ENCODE results near the gene EXOC6B. TPM values are rescaled to one million over a fixed set of nuclear protein-coding genes. Genes with fewer than 3 reads are reported as not detected.

The EXOC6B gene
- total RNA-seq, 6 experiments from 2014 or later: 7.8 to 15.1 (median 9.1) TPM

DNA sequence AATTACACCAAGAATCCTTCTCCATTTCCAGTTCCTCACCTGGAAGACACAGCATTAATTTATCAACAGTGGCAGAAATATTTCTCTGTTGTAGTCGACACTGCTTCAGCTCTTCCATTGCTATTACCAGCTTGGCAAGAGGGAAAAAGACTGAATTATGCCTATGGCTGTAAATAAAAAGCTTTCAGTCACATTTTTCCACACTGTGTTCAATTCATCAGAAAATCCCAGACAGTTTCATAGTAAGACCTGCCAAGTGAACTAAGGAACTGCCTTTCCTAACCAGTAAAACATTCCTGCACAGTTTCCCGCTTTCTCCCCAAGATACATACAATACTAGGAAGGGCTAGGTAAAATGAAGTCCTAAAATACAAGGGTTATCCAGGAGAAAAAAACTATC lies 94.7 kb downstream of the EXOC6B start:
- WGBS (ENCODE audit: insufficient coverage, low coverage, low lambda C conversion rate, missing lambda C conversion rate): 91% methylated on average over 2 of the region's 2 CpGs
- TF ChIP-seq CTCF (IDR thresholded peaks at IDR 0.05) (no peak), POLR2A (IDR thresholded peaks at IDR 0.05) (no peak)
- Histone ChIP-seq H3K27me3 (no peaks in the 10 kb centered on the region), H3K36me3 (no peaks in the 10 kb centered on the region), H3K27ac (no peak overlapping the region), H3K9me3 (no peaks in the 10 kb centered on the region), H3K4me3 (no peak overlapping the region), H3K4me1 (no peaks in the 10 kb centered on the region)
- DNase-seq (no peak), ATAC-seq (no peak)
- intact Hi-C loops (cut with DNase I): no loop called here

- intact Hi-C loops (cut with DNase I): no loop called here
- DNase-seq (no peak), ATAC-seq (no peak)
- Histone ChIP-seq H3K36me3 (no peaks in the 10 kb centered on the region), H3K9me3 (no peaks in the 10 kb centered on the region), H3K27ac (no peak overlapping the region), H3K4me3 (no peak overlapping the region), H3K27me3 (no peaks in the 10 kb centered on the region), H3K4me1 (peaks cover 0 to 25% (median 9%) of the 10 kb centered on the region in 4 donors)
- no peak for TF ChIP-seq CTCF (IDR thresholded peaks at IDR 0.05)
- no peak for TF ChIP-seq POLR2A (IDR thresholded peaks at IDR 0.05)
- 87% methylated on average over 4 of the region's 4 CpGs for WGBS (ENCODE audit: insufficient coverage, low coverage, low lambda C conversion rate, missing lambda C conversion rate)
Measured at GRCh38 chr2:72727356-72727755, 98.5 kb downstream of the EXOC6B start.

DNA sequence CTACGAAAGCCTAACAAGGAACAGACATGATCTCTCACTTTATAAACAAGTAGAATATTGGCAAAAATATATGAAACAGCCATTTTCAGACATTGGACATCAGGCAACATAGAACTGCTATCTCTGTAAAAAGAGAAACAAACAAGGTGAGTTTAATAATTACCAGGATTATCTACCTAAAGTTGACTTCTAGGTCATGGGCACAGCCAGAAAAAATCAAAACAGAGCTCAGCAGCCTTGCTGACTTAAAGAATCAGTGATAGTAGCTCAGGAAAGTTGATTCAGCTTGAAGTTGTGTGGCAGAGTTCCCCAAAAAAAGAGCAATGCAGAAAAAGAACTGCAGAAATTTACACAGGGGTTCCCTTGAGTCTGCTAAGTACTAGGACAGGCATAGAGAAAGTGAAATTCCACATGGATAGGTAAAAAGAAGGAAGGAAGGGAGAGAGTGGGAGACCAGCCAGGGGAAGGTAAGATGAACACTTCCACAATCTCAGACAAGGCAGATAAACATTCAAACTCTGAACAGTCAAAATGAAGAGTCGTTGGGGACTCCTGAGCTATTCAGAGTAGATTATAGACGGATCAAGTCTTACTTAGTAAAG lies 102.0 kb downstream of the EXOC6B start:
- Histone ChIP-seq H3K27ac (peak overlapping the region; percentile 48 to 54 (median 53)), H3K36me3 (no peaks in the 10 kb centered on the region), H3K9me3 (no peaks in the 10 kb centered on the region), H3K4me1 (peaks cover 0 to 25% (median 12%) of the 10 kb centered on the region in 4 donors), H3K4me3 (peak overlapping the region in 2 of 3 donors; percentile 14 to 31), H3K27me3 (no peaks in the 10 kb centered on the region)
- TF ChIP-seq POLR2A (IDR thresholded peaks at IDR 0.05) (no peak), CTCF (IDR thresholded peaks at IDR 0.05) (no peak)
- ATAC-seq (peak; percentile 89 to 94 (median 90)), DNase-seq (peak in 1 of 3 donors; percentile 44)
- intact Hi-C loops (cut with DNase I): no loop called here
- WGBS (ENCODE audit: insufficient coverage, low coverage, low lambda C conversion rate, missing lambda C conversion rate): 34% methylated on average over 3 of the region's 3 CpGs

GRCh38 chr2:72722492-72723070 lies 103.3 kb downstream of the EXOC6B start:
- peak overlapping the region in 1 of 3 donors; percentile 53 for H3K27ac ChIP-seq
- H3K36me3 ChIP-seq: no peaks in the 10 kb centered on the region
- H3K27me3 ChIP-seq: no peaks in the 10 kb centered on the region
- peak overlapping the region in 1 of 3 donors; percentile 31 for H3K4me3 ChIP-seq
- intact Hi-C loops (cut with DNase I): no loop called here
- 27% methylated on average over 3 of the region's 3 CpGs for WGBS (ENCODE audit: insufficient coverage, low coverage, low lambda C conversion rate, missing lambda C conversion rate)
- H3K4me1 ChIP-seq: peaks cover 0 to 25% (median 12%) of the 10 kb centered on the region in 4 donors
- ATAC-seq (peak; percentile 51 to 79 (median 52)), DNase-seq (no peak)
- H3K9me3 ChIP-seq: no peaks in the 10 kb centered on the region
- TF ChIP-seq CTCF (IDR thresholded peaks at IDR 0.05): no peak
